ENCODE measurements around the gene CBX6.

The CBX6 gene

GRCh38 chr22:38843657-38844314, 28.2 kb downstream of the CBX6 start, which contains the start of gene NPTXR:
TSS of gene NPTXR (minus strand) at chr22:38844028.
- peaks cover 44% of the 10 kb centered on the region for H3K27me3 ChIP-seq (ENCODE audit: low read depth, low read length)
- H3K4me2 ChIP-seq (ENCODE audit: low read length) = no peak within 1 kb of the TSS
- no peak within 1 kb of the TSS for H3K9ac ChIP-seq (ENCODE audit: low read length)
- no peak within 1 kb of the TSS for H2AFZ ChIP-seq (ENCODE audit: low read depth, low read length)
- no peaks in the 10 kb centered on the region for H3K9me3 ChIP-seq (ENCODE audit: insufficient read depth, low read length)
- TF ChIP-seq, protein P1, sequence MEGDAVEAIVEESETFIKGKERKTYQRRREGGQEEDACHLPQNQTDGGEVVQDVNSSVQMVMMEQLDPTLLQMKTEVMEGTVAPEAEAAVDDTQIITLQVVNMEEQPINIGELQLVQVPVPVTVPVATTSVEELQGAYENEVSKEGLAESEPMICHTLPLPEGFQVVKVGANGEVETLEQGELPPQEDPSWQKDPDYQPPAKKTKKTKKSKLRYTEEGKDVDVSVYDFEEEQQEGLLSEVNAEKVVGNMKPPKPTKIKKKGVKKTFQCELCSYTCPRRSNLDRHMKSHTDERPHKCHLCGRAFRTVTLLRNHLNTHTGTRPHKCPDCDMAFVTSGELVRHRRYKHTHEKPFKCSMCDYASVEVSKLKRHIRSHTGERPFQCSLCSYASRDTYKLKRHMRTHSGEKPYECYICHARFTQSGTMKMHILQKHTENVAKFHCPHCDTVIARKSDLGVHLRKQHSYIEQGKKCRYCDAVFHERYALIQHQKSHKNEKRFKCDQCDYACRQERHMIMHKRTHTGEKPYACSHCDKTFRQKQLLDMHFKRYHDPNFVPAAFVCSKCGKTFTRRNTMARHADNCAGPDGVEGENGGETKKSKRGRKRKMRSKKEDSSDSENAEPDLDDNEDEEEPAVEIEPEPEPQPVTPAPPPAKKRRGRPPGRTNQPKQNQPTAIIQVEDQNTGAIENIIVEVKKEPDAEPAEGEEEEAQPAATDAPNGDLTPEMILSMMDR (IDR thresholded peaks at IDR 0.05; ENCODE audit: low read depth, low read length) = no peak
- TF ChIP-seq EZH2phosphoT487 (IDR thresholded peaks at IDR 0.05; ENCODE audit: low read depth) = no peak
- no peaks in the 10 kb centered on the region for H3K4me1 ChIP-seq (ENCODE audit: low read length)
- H3K36me3 ChIP-seq (replicated peaks; ENCODE audit: low read depth, low read length) = no peaks in the 10 kb centered on the region
- no peak within 1 kb of the TSS for H3K27ac ChIP-seq (ENCODE audit: low read length)
- H3K79me2 ChIP-seq (ENCODE audit: low read length) = no peaks in the 10 kb centered on the region
- no peak within 1 kb of the TSS for H3K4me3 ChIP-seq (ENCODE audit: low read length)
- no peaks in the 10 kb centered on the region for H4K20me1 ChIP-seq (ENCODE audit: insufficient read depth, low read length)

GRCh38 chr22:38843201-38843656, 28.8 kb downstream of the CBX6 start:
- Histone ChIP-seq H3K27ac (ENCODE audit: low read length) (no peak overlapping the region), H3K79me2 (ENCODE audit: low read length) (no peaks in the 10 kb centered on the region), H3K27me3 (ENCODE audit: low read depth, low read length) (peaks cover 39% of the 10 kb centered on the region), H3K4me3 (ENCODE audit: low read length) (no peak overlapping the region), H3K4me2 (ENCODE audit: low read length) (no peak overlapping the region), H2AFZ (ENCODE audit: low read depth, low read length) (no peak overlapping the region), H4K20me1 (ENCODE audit: insufficient read depth, low read length) (no peaks in the 10 kb centered on the region), H3K9me3 (ENCODE audit: insufficient read depth, low read length) (no peaks in the 10 kb centered on the region), H3K4me1 (ENCODE audit: low read length) (no peaks in the 10 kb centered on the region), H3K36me3 (replicated peaks; ENCODE audit: low read depth, low read length) (no peaks in the 10 kb centered on the region), H3K9ac (ENCODE audit: low read length) (no peak overlapping the region)
- no peak for TF ChIP-seq EZH2phosphoT487 (IDR thresholded peaks at IDR 0.05; ENCODE audit: low read depth)
- TF ChIP-seq, protein P1 (IDR thresholded peaks at IDR 0.05; ENCODE audit: low read depth, low read length) = no peak

DNA sequence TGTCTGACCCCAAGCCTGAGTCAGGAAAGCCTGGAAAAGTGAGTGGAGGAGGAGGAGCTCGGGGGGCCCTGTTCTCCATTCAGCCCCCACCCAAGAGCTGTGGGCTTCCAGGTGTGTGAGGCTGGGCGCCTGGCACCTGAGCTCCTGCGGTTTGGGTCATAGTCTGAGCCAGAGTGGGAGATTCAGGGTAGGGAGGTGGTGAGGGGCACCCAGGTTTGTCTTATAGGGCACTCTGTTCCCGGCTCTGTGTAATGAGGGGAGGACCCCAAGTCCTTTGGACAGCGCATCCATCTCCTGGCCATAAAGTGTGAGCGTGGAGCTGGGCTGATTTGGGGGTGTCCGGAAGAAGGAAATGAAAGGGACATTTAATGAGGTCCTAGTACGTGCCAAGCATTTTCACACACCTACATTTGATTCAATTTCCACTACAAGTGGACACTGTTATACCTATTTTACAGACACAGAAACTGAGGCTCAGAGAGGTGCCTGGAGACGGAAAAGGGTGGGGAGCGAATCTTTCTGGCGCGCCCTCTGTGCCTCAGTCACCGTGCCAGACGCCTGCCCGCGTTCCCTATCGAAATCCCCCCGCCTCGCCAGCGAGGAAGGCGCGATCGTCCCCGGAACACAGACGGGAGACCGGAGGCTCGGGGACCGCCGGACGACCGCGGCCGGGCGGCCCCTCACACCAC, 29.4 kb downstream of the CBX6 start:
- Histone ChIP-seq H3K79me2 (ENCODE audit: low read length) (no peaks in the 10 kb centered on the region), H2AFZ (ENCODE audit: low read depth, low read length) (no peak overlapping the region), H3K27ac (ENCODE audit: low read length) (no peak overlapping the region), H3K36me3 (replicated peaks; ENCODE audit: low read depth, low read length) (no peaks in the 10 kb centered on the region), H3K4me2 (ENCODE audit: low read length) (no peak overlapping the region), H3K27me3 (ENCODE audit: low read depth, low read length) (peaks cover 35% of the 10 kb centered on the region), H3K4me1 (ENCODE audit: low read length) (no peaks in the 10 kb centered on the region), H3K9me3 (ENCODE audit: insufficient read depth, low read length) (no peaks in the 10 kb centered on the region), H4K20me1 (ENCODE audit: insufficient read depth, low read length) (no peaks in the 10 kb centered on the region), H3K4me3 (ENCODE audit: low read length) (no peak overlapping the region), H3K9ac (ENCODE audit: low read length) (no peak overlapping the region)
- no peak for TF ChIP-seq EZH2phosphoT487 (IDR thresholded peaks at IDR 0.05; ENCODE audit: low read depth)
- TF ChIP-seq, protein P1 (IDR thresholded peaks at IDR 0.05; ENCODE audit: low read depth, low read length) = no peak

DNA sequence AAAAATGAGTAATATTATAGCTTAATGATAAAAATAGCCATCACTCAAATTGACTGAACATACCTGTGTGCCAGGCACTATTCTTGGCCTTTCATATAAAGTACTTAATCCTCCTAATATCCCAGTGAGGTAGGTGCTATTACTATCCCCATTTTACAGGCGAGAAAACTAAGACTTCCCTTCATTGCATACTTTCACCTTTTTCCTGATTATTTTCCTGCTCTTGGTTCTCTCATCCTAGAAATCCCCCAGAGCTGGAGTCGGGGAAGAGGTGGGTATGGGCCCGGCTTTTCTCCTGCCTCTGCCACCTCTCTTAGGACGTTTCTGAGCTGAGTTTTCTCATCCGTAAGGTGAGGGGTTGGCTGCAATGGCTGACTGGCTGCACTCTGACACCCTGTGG, 30.4 kb downstream of the CBX6 start:
- no peaks in the 10 kb centered on the region for H3K36me3 ChIP-seq (replicated peaks; ENCODE audit: low read depth, low read length)
- H3K9ac ChIP-seq (ENCODE audit: low read length) = no peak overlapping the region
- H3K4me1 ChIP-seq (ENCODE audit: low read length) = no peaks in the 10 kb centered on the region
- no peaks in the 10 kb centered on the region for H3K9me3 ChIP-seq (ENCODE audit: insufficient read depth, low read length)
- no peak overlapping the region for H3K4me3 ChIP-seq (ENCODE audit: low read length)
- H4K20me1 ChIP-seq (ENCODE audit: insufficient read depth, low read length) = no peaks in the 10 kb centered on the region
- no peak overlapping the region for H3K27ac ChIP-seq (ENCODE audit: low read length)
- no peak overlapping the region for H3K4me2 ChIP-seq (ENCODE audit: low read length)
- no peak overlapping the region for H2AFZ ChIP-seq (ENCODE audit: low read depth, low read length)
- H3K79me2 ChIP-seq (ENCODE audit: low read length) = no peaks in the 10 kb centered on the region
- H3K27me3 ChIP-seq (ENCODE audit: low read depth, low read length) = peaks cover 39% of the 10 kb centered on the region
- TF ChIP-seq, protein P1 (IDR thresholded peaks at IDR 0.05; ENCODE audit: low read depth, low read length) = no peak
- no peak for TF ChIP-seq EZH2phosphoT487 (IDR thresholded peaks at IDR 0.05; ENCODE audit: low read depth)
